Medulla oblongata (tissue), 1 donor: ENCODE results near the gene FUT7.

Source experiments
- DNase-seq: peaks from one replicate; pipeline ENCODE4 v3.0.0-alpha.2; 2015; ENCODE audit errors: extremely low spot score

Gene FUT7

GRCh38 chr9:137031904-137032640 lies at the start of gene FUT7:
Gene FUT7 (minus strand): TSS chr9:137032088. CDS start chr9:137031991, 97 bp downstream.
- no peak for DNase-seq

GRCh38 chr9:137080260-137081122 lies 48.6 kb upstream of the FUT7 start:
- no peak for DNase-seq

- no peak for DNase-seq
Measured at GRCh38 chr9:137079401-137079787, 47.5 kb upstream of the FUT7 start.

GRCh38 chr9:137078701-137079400 lies 47.0 kb upstream of the FUT7 start:
- DNase-seq, result no peak

GRCh38 chr9:137077758-137078693 lies 46.1 kb upstream of the FUT7 start:
- DNase-seq, result no peak

- peak; percentile 81 for DNase-seq
Measured at GRCh38 chr9:137077010-137077747, 45.3 kb upstream of the FUT7 start, which contains the start of gene UAP1L1. Gene UAP1L1 (plus strand): TSS chr9:137077517. CDS start chr9:137077533, 16 bp downstream.

GRCh38 chr9:137076636-137077009 lies 44.7 kb upstream of the FUT7 start:
- no peak for DNase-seq

GRCh38 chr9:137075275-137075775 lies 43.4 kb upstream of the FUT7 start:
- no peak for DNase-seq

GRCh38 chr9:137074657-137075274 lies 42.9 kb upstream of the FUT7 start:
- DNase-seq, result no peak

GRCh38 chr9:137073992-137074399 lies 42.1 kb upstream of the FUT7 start:
- no peak for DNase-seq

GRCh38 chr9:137071282-137071681 lies 39.4 kb upstream of the FUT7 start:
- no peak for DNase-seq

- peak; percentile 94 for DNase-seq
Measured at GRCh38 chr9:137070906-137071275, 39.0 kb upstream of the FUT7 start.

GRCh38 chr9:137070201-137070905 lies 38.5 kb upstream of the FUT7 start, which contains the start of gene SAPCD2:
Gene SAPCD2 (minus strand): TSS chr9:137070557. CDS start chr9:137070460, 97 bp downstream.
- peak; percentile 93 for DNase-seq

- no peak for DNase-seq
Measured at GRCh38 chr9:137069508-137070091, 37.7 kb upstream of the FUT7 start.

GRCh38 chr9:137068539-137069507 lies 36.9 kb upstream of the FUT7 start:
- no peak for DNase-seq

- DNase-seq, result peak; percentile 90
Measured at GRCh38 chr9:137067860-137068538, 36.1 kb upstream of the FUT7 start.
